C4-2B (cell line): Measurements from ENCODE around the gene GEN1.

Source experiments
- CTCF ChIP-seq: fragments of 450-650 bp; conservative IDR thresholded peaks from 2 replicates; pipeline ENCODE4 v1.5.1; 2017; ENCODE audit warnings: mild to moderate bottlenecking
- ZFX ChIP-seq: fragments of 450-650 bp; IDR thresholded peaks from 2 replicates; pipeline ENCODE4 v1.6.1; 2017

DNA sequence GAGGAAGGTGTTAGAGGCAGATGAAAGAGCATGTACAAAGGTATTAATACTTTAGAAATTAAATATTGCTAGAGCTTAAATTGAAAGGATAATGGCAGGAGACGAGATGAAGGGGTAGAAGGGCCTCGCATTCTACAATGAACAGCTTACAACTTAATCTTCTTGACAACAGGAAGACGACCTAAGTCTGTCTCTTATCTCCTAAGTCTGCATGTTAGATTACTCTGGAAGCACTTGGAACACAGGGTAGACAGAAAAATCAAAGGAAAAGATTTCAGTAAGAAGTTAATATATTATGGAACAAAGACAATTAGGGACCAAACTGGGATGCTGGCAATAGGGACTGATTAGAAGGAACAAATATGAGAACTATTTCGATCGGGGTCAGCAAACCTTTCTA is 35.2 kb upstream of the GEN1 start:
- TF ChIP-seq CTCF (no peak), ZFX (no peak)
